ENCODE measurements around the gene PCDHGA5.
"Not testable (repeated sequence)": the region's sequence is repeated elsewhere in the genome, so short reads cannot be mapped to it uniquely, and the experiment has no call there.

PCDHGA5 gene

GRCh38 chr5:141349917-141350619 is 13.9 kb upstream of the PCDHGA5 start, which contains the start of gene PCDHGB1:
Gene PCDHGB1, plus strand, starts transcription at chr5:141350099. Its CDS starts 162 bp downstream, at chr5:141350261.
- in situ Hi-C loops (cut with MboI; ENCODE audit: low sequenced_read_pairs) = no loop called here

GRCh38 chr5:141351591-141351990 is 12.4 kb upstream of the PCDHGA5 start:
- in situ Hi-C loops (cut with MboI; ENCODE audit: low sequenced_read_pairs) = no loop called here

GRCh38 chr5:141354900-141355469 is 9.0 kb upstream of the PCDHGA5 start, which contains the start of gene PCDHGA4:
Gene PCDHGA4, plus strand, starts transcription at chr5:141355021. Its CDS starts 87 bp downstream, at chr5:141355108.
- in situ Hi-C loops (cut with MboI; ENCODE audit: low sequenced_read_pairs) = no loop called here

GRCh38 chr5:141355641-141356040 is 8.3 kb upstream of the PCDHGA5 start:
- in situ Hi-C loops (cut with MboI; ENCODE audit: low sequenced_read_pairs) = no loop called here

GRCh38 chr5:141356133-141356532 is 7.8 kb upstream of the PCDHGA5 start:
- in situ Hi-C loops (cut with MboI; ENCODE audit: low sequenced_read_pairs) = no loop called here

- in situ Hi-C loops (cut with MboI; ENCODE audit: low sequenced_read_pairs) = no loop called here
These were observed 7.0 kb upstream of the PCDHGA5 start for GRCh38 chr5:141356950-141357349.

GRCh38 chr5:141359790-141360426 is 4.1 kb upstream of the PCDHGA5 start, which contains the start of gene PCDHGB2:
Gene PCDHGB2, plus strand, starts transcription at chr5:141359994. Its CDS starts 142 bp downstream, at chr5:141360136.
- in situ Hi-C loops (cut with MboI; ENCODE audit: low sequenced_read_pairs) = no loop called here

- in situ Hi-C loops (cut with MboI; ENCODE audit: low sequenced_read_pairs) = no loop called here
These were observed 3.3 kb upstream of the PCDHGA5 start for GRCh38 chr5:141360685-141361084.

- in situ Hi-C loops (cut with MboI; ENCODE audit: low sequenced_read_pairs) = no loop called here
These were observed 1.2 kb upstream of the PCDHGA5 start for GRCh38 chr5:141362719-141363118.

GRCh38 chr5:141366016-141366896 is 2.3 kb downstream of the PCDHGA5 start:
- in situ Hi-C loops (cut with MboI; ENCODE audit: low sequenced_read_pairs) = no loop called here

GRCh38 chr5:141369994-141370848 is 6.3 kb downstream of the PCDHGA5 start, which contains the start of gene PCDHGB3:
Gene PCDHGB3, plus strand, starts transcription at chr5:141370242. Its CDS starts 153 bp downstream, at chr5:141370395.
- in situ Hi-C loops (cut with MboI; ENCODE audit: low sequenced_read_pairs) = no loop called here

- in situ Hi-C loops (cut with MboI; ENCODE audit: low sequenced_read_pairs) = no loop called here
These were observed 7.9 kb downstream of the PCDHGA5 start for GRCh38 chr5:141371572-141372475.

- in situ Hi-C loops (cut with MboI; ENCODE audit: low sequenced_read_pairs) = no loop called here
These were observed 9.8 kb downstream of the PCDHGA5 start, which contains the start of gene PCDHGA6 for GRCh38 chr5:141373673-141374317. Gene PCDHGA6, plus strand, starts transcription at chr5:141373891. Its CDS starts 193 bp downstream, at chr5:141374084.

- in situ Hi-C loops (cut with MboI; ENCODE audit: low sequenced_read_pairs) = no loop called here
These were observed 10.7 kb downstream of the PCDHGA5 start for GRCh38 chr5:141374627-141375026.

GRCh38 chr5:141375444-141376155 is 11.6 kb downstream of the PCDHGA5 start:
- in situ Hi-C loops (cut with MboI; ENCODE audit: low sequenced_read_pairs) = not testable (repeated sequence)

- in situ Hi-C loops (cut with MboI; ENCODE audit: low sequenced_read_pairs) = no loop called here
These were observed 18.7 kb downstream of the PCDHGA5 start, which contains the start of gene PCDHGA7 for GRCh38 chr5:141382469-141383294. Gene PCDHGA7, plus strand, starts transcription at chr5:141382742. Its CDS starts 158 bp downstream, at chr5:141382900.

GRCh38 chr5:141383345-141383744 is 19.4 kb downstream of the PCDHGA5 start:
- in situ Hi-C loops (cut with MboI; ENCODE audit: low sequenced_read_pairs) = no loop called here
